K562 (cell line): Measurements from ENCODE around the gene SPTBN5. TPM values are rescaled to one million over a fixed set of nuclear protein-coding genes. Genes with fewer than 3 reads are reported as not detected.

Experiments used
- ATAC-seq: fragments of 200-7000 bp; cut with Tn5 transposase; 3 replicates; pipeline ENCODE4 v1.9.1; 2020; ENCODE audit warnings: moderate library complexity
- BruUV-seq: library from RNA; stranded (reverse); fragments of 400-500 nt; replicated peaks from 2 replicates; lab custom pipeline; 2021; lab: Mats Ljungman, UMichigan
- CTCF ChIA-PET: fragments of 300-600 bp; formaldehyde crosslinking; extraction: SDS; loops from one replicate; lab custom pipeline; 2021; ENCODE audit warnings: low intra/inter-chr PET ratio; lab: Yijun Ruan, JAX
- POLR2A ChIA-PET: fragments of 300-600, 350-650 bp; sonication (Branson Sonifier 250); formaldehyde crosslinking; extraction: SDS; loops from one replicate; lab custom pipeline; 2021; ENCODE audit warnings: antibody characterized with exemption, inconsistent platforms; lab: Yijun Ruan, JAX
- DNase-seq, 4 experiments: peaks; one replicate each; pipeline versions ENCODE4 v3.0.0 to v3.0.0-alpha.2; 2011 to 2018; ENCODE audit warnings: low spot score in 3 of 4, mixed read lengths in 3 of 4; ENCODE audit errors: extremely low read depth in 1 of 4
- FAIRE-seq: peaks from 2 replicates; lab custom pipeline; 2011; peaks lifted over from hg19 to GRCh38; lab: Jason Lieb, UNC
- H2AFZ ChIP-seq: 2 replicates; pipeline ENCODE4 v1.6.0; 2011; ENCODE audit warnings: low read depth, low read length, control low read depth, inconsistent platforms
- H3K27ac ChIP-seq: fragments of 200-600 bp; 3 replicates; pipeline ENCODE4 v1.8.0; 2011; ENCODE audit warnings: low read depth, mild to moderate bottlenecking, control low read depth, inconsistent platforms, low read length, moderate library complexity, mixed read lengths; ENCODE audit errors: extremely low read depth
- H3K27me3 ChIP-seq, 2 experiments: fragments of 300-600 bp in 1 of 2; 2 replicates in 1 of 2; 3 replicates in 1 of 2; pipeline versions ENCODE4 v1.6.0 to v1.8.0; 2011; ENCODE audit warnings: inconsistent platforms in 2 of 2, low read length in 2 of 2, mild to moderate bottlenecking in 1 of 2, mixed read lengths in 1 of 2, moderate library complexity in 1 of 2; ENCODE audit not compliant: control insufficient read depth in 2 of 2, insufficient read depth in 2 of 2
- H3K36me3 ChIP-seq: fragments of 300-600 bp; 3 replicates; pipeline ENCODE4 v1.8.0; 2011; ENCODE audit warnings: mild to moderate bottlenecking, low read length, inconsistent platforms; ENCODE audit not compliant: control insufficient read depth, insufficient read depth
- H3K4me1 ChIP-seq, 2 experiments: fragments of 200-600 bp in 1 of 2; replicated peaks in 1 of 2; 2 replicates in 1 of 2; 3 replicates in 1 of 2; pipeline versions ENCODE4 v1.5.1 to v1.8.0; 2011; ENCODE audit warnings: inconsistent platforms in 2 of 2, low read length in 2 of 2, mild to moderate bottlenecking in 1 of 2, mixed read lengths in 1 of 2, moderate library complexity in 1 of 2; ENCODE audit not compliant: control insufficient read depth in 2 of 2, insufficient read depth in 2 of 2
- H3K4me2 ChIP-seq: 2 replicates; pipeline ENCODE4 v1.6.1; 2011; ENCODE audit warnings: low read length, control low read depth, inconsistent platforms, mixed read lengths; ENCODE audit not compliant: insufficient read depth
- H3K4me3 ChIP-seq: fragments of 200-600 bp; sonication (generic), shearing (Covaris generic); 2 replicates; pipeline ENCODE4 v1.5.1; 2016; ENCODE audit warnings: control low read depth, inconsistent platforms
- H3K79me2 ChIP-seq: fragments of 200-600 bp; 3 replicates; pipeline ENCODE4 v1.8.0; 2011; ENCODE audit warnings: low read length, inconsistent platforms; ENCODE audit not compliant: control insufficient read depth, insufficient read depth
- H3K9ac ChIP-seq, 2 experiments: 2 replicates each; pipeline versions ENCODE4 v1.6.0 to v1.6.1; 2011; ENCODE audit warnings: low read depth in 2 of 2, low read length in 2 of 2, control low read depth in 1 of 2, inconsistent platforms in 1 of 2, mild to moderate bottlenecking in 1 of 2, mixed read lengths in 1 of 2; ENCODE audit not compliant: insufficient read depth in 1 of 2
- H3K9me1 ChIP-seq: one replicate; pipeline ENCODE4 v1.6.0; 2011; ENCODE audit warnings: inconsistent platforms, mild to moderate bottlenecking, low read length, moderate library complexity; ENCODE audit not compliant: control insufficient read depth, insufficient read depth
- H3K9me3 ChIP-seq: replicated peaks from 2 replicates; pipeline ENCODE4 v1.5.1; 2011; ENCODE audit warnings: low read depth, low read length, inconsistent platforms; ENCODE audit not compliant: control insufficient read depth, insufficient read depth
- H4K20me1 ChIP-seq: replicated peaks from 2 replicates; pipeline ENCODE4 v1.6.1; 2011; ENCODE audit warnings: low read length, inconsistent platforms, mixed read lengths; ENCODE audit not compliant: control insufficient read depth, insufficient read depth
- E2F5 ChIP-seq: sonication (generic); formaldehyde crosslinking; IDR thresholded peaks from 2 replicates; pipeline ENCODE4 v1.8.0; 2022; ENCODE audit warnings: mild to moderate bottlenecking, missing genetic modification reagents
- PHB2 ChIP-seq: fragments of 450-650 bp; IDR thresholded peaks from 2 replicates; pipeline ENCODE4 v1.6.1; 2017; ENCODE audit warnings: low read depth
- SP2 ChIP-seq: IDR thresholded peaks from 2 replicates; pipeline ENCODE4 v1.6.1; 2011; ENCODE audit warnings: mild to moderate bottlenecking, low read depth, low read length, moderate library complexity; ENCODE audit not compliant: poor library complexity, severe bottlenecking; ENCODE audit errors: extremely low read depth
- ZNF445 ChIP-seq: fragments of 250-450 bp; sonication (Bioruptor Pico); IDR thresholded peaks from 2 replicates; pipeline ENCODE4 v1.4.0; 2020; ENCODE audit warnings: low read depth, mild to moderate bottlenecking, moderate library complexity
- ZNF717 ChIP-seq: fragments of 250-450 bp; sonication (Bioruptor Pico); IDR thresholded peaks from 2 replicates; pipeline ENCODE4 v1.5.0; 2021
- WGBS: fragments of 100-300 bp; shearing (Covaris generic); methylation state at CpG from one replicate; pipeline ENCODE4 v1.1.6; 2016; ENCODE audit warnings: low coverage, mixed read lengths; ENCODE audit not compliant: insufficient coverage; ENCODE audit errors: missing lambda C conversion rate; 5-methylcytosine and 5-hydroxymethylcytosine counted together
- in situ Hi-C: fragments of 300-500 bp; cut with MboI; formaldehyde crosslinking; loops from 4 replicates; pipeline ENCODE4 v1.15.0; 2018; ENCODE audit warnings: inconsistent platforms, mixed read lengths
- intact Hi-C: fragments of 100-400 bp; cut with micrococcal nuclease; formaldehyde crosslinking; loops from 2 replicates; pipeline ENCODE4 v1.14.2; 2022
- polyA plus RNA-seq, 8 experiments: library from polyadenylated mRNA; depleted of rRNA in 4 of 8; stranded (reverse) in 5 of 8; unstranded in 3 of 8; fragments of >200 nt; fragmentation: Nextera tagmentation in 2 of 8; fragmentation: Illumina TruSeq in 1 of 8; extraction: Ambion mirVana in 2 of 8; extraction: Trizol in 1 of 8; gene quantifications; 2 replicates each; pipeline versions ENCODE4 v1.2.1 to v1.2.3, GENCODE V29; 2011 to 2014; ENCODE audit warnings: inconsistent platforms in 1 of 8, missing spikeins in 1 of 8
- total RNA-seq, 7 experiments: library from RNA; depleted of rRNA in 6 of 7; stranded (reverse); fragments of >200 nt in 6 of 7; fragmentation: Illumina TruSeq in 2 of 7; extraction: Trizol in 2 of 7; gene quantifications; 2 replicates each; pipeline versions ENCODE4 v1.2.1 to v1.2.3, GENCODE V29; 2011 to 2021; ENCODE audit warnings: low replicate concordance in 1 of 7
- TF ChIP-seq, protein P1 (sequence below): IDR thresholded peaks from 3 replicates; pipeline ENCODE4 v1.6.1; 2011; ENCODE audit warnings: borderline replicate concordance, mild to moderate bottlenecking, moderate library complexity; ENCODE audit not compliant: insufficient read length; ENCODE audit errors: extremely low read depth
- TF ChIP-seq, protein P2 (sequence below): fragments of 450-650 bp; IDR thresholded peaks from 2 replicates; pipeline ENCODE4 v1.6.1; 2018; ENCODE audit not compliant: partially characterized antibody

The SPTBN5 gene
- total and polyA plus RNA-seq, 9 of the 15 experiments (the other 6 are each of a cell fraction or from before 2014, with no cell fraction given) = 0.02 TPM; not detected in 8

GRCh38 chr15:41877631-41878354, 16.1 kb downstream of the SPTBN5 start (continued):
- TF ChIP-seq, protein P1, sequence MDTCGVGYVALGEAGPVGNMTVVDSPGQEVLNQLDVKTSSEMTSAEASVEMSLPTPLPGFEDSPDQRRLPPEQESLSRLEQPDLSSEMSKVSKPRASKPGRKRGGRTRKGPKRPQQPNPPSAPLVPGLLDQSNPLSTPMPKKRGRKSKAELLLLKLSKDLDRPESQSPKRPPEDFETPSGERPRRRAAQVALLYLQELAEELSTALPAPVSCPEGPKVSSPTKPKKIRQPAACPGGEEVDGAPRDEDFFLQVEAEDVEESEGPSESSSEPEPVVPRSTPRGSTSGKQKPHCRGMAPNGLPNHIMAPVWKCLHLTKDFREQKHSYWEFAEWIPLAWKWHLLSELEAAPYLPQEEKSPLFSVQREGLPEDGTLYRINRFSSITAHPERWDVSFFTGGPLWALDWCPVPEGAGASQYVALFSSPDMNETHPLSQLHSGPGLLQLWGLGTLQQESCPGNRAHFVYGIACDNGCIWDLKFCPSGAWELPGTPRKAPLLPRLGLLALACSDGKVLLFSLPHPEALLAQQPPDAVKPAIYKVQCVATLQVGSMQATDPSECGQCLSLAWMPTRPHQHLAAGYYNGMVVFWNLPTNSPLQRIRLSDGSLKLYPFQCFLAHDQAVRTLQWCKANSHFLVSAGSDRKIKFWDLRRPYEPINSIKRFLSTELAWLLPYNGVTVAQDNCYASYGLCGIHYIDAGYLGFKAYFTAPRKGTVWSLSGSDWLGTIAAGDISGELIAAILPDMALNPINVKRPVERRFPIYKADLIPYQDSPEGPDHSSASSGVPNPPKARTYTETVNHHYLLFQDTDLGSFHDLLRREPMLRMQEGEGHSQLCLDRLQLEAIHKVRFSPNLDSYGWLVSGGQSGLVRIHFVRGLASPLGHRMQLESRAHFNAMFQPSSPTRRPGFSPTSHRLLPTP = no peak
- TF ChIP-seq, all 486 proteins: peak for 2

DNA sequence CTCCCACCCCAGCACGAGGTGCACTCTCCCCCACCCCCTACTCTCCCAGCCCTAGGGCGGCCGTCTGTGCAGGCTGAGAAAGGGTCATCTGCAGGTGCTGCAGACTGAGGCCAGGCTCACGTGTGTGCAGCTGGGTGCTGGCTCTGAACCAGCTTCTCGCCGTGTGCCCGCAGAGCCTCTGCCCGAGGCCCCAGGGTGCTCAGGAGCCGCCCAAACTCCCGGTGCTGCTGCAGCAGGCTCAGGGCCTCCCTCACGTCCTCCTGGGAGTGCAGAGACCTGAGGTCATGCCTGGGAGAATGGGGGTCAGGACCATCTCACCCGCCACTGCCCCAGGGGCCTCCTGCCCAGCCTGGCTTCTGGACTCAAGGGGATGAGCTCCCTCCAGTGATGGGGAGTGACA, 17.2 kb downstream of the SPTBN5 start:
- no TSS peak for BruUV-seq
- in situ Hi-C loops = no loop called here
- H4K20me1 ChIP-seq = peaks cover 20% of the 10 kb centered on the region; the same call in 1 of the 2 replicates
- H3K9me3 ChIP-seq = no peaks in the 10 kb centered on the region
- peaks cover 2 to 25% of the 10 kb centered on the region in 2 experiments; a peak in 3 of 5 replicates for H3K4me1 ChIP-seq
- intact Hi-C loops = no loop called here
- H3K27ac ChIP-seq = no peak overlapping the region
- no peak overlapping the region for H3K4me3 ChIP-seq
- ChIA-PET POLR2A (no interaction called here), CTCF (no interaction called here)
- no peaks in the 10 kb centered on the region for H3K9me1 ChIP-seq
- no peaks in the 10 kb centered on the region for H3K79me2 ChIP-seq
- FAIRE-seq = no peak
- ATAC-seq = no peak
- no peak overlapping the region for H3K9ac ChIP-seq
- no peak overlapping the region for H2AFZ ChIP-seq
- 2% methylated on average over 12 of the region's 12 CpGs for WGBS
- no peaks in the 10 kb centered on the region for H3K36me3 ChIP-seq
- H3K4me2 ChIP-seq = no peak overlapping the region
- peaks cover 52 to 97% of the 10 kb centered on the region in 2 experiments; a peak in 4 of 5 replicates for H3K27me3 ChIP-seq
- no peak for DNase-seq
- no peak for TF ChIP-seq ZNF717
- no peak for TF ChIP-seq ZNF445 (CRISPR knock-in tag)
- no peak for TF ChIP-seq PHB2
- TF ChIP-seq, protein P2, sequence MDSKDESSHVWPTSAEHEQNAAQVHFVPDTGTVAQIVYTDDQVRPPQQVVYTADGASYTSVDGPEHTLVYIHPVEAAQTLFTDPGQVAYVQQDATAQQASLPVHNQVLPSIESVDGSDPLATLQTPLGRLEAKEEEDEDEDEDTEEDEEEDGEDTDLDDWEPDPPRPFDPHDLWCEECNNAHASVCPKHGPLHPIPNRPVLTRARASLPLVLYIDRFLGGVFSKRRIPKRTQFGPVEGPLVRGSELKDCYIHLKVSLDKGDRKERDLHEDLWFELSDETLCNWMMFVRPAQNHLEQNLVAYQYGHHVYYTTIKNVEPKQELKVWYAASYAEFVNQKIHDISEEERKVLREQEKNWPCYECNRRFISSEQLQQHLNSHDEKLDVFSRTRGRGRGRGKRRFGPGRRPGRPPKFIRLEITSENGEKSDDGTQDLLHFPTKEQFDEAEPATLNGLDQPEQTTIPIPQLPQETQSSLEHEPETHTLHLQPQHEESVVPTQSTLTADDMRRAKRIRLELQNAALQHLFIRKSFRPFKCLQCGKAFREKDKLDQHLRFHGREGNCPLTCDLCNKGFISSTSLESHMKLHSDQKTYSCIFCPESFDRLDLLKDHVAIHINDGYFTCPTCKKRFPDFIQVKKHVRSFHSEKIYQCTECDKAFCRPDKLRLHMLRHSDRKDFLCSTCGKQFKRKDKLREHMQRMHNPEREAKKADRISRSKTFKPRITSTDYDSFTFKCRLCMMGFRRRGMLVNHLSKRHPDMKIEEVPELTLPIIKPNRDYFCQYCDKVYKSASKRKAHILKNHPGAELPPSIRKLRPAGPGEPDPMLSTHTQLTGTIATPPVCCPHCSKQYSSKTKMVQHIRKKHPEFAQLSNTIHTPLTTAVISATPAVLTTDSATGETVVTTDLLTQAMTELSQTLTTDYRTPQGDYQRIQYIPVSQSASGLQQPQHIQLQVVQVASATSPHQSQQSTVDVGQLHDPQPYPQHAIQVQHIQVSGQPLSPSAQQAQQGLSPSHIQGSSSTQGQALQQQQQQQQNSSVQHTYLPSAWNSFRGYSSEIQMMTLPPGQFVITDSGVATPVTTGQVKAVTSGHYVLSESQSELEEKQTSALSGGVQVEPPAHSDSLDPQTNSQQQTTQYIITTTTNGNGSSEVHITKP = no peak
- no peak for TF ChIP-seq E2F5 (CRISPR knock-in tag)
- TF ChIP-seq SP2 = no peak
